Esophagus (tissue), 2 donors: ENCODE data around the gene VPS39. TPM values are rescaled to one million over a fixed set of nuclear protein-coding genes. Genes with fewer than 3 reads are reported as not detected.

Experiments
- H3K27ac ChIP-seq, 2 donors: one replicate each; pipeline ENCODE4 v1.5.1; 2013; ENCODE audit warnings: low read depth in 2 of 2, mild to moderate bottlenecking in 2 of 2, inconsistent platforms in 1 of 2, low read length in 1 of 2, moderate library complexity in 1 of 2
- H3K27me3 ChIP-seq, 2 donors: one replicate each; pipeline ENCODE4 v1.6.1; 2013; ENCODE audit warnings: low read length in 2 of 2, control low read depth in 1 of 2, mild to moderate bottlenecking in 1 of 2; ENCODE audit not compliant: insufficient read depth in 2 of 2, control insufficient read depth in 1 of 2
- H3K36me3 ChIP-seq, 2 donors: one replicate each; pipeline ENCODE4 v1.6.1; 2013; ENCODE audit warnings: low read length in 1 of 2; ENCODE audit not compliant: control insufficient read depth in 2 of 2, insufficient read depth in 2 of 2
- H3K4me1 ChIP-seq, 2 donors: one replicate each; pipeline ENCODE4 v1.6.1; 2013; ENCODE audit warnings: low read length in 1 of 2; ENCODE audit not compliant: control insufficient read depth in 2 of 2, insufficient read depth in 2 of 2
- H3K4me3 ChIP-seq, 2 donors: one replicate each; pipeline ENCODE4 v1.5.1; 2013; ENCODE audit warnings: low read length in 2 of 2, mild to moderate bottlenecking in 2 of 2, low read depth in 1 of 2, moderate library complexity in 1 of 2
- H3K9me3 ChIP-seq, 2 donors: one replicate each; pipeline ENCODE4 v1.6.1; 2013; ENCODE audit warnings: mild to moderate bottlenecking in 2 of 2, low read depth in 1 of 2, low read length in 1 of 2, moderate library complexity in 1 of 2; ENCODE audit not compliant: control insufficient read depth in 2 of 2, insufficient read depth in 1 of 2
- WGBS, 2 donors: extraction: QIAGEN DNeasy Blood & Tissue Kit; methylation state at CpG; one replicate each; pipeline ENCODE4 v1.1.7; 2013; 5-methylcytosine and 5-hydroxymethylcytosine counted together
- polyA plus RNA-seq, 2 donors: library from polyadenylated mRNA; stranded (reverse); fragments of 200-250 nt; gene quantifications; one replicate each; pipeline ENCODE4 v1.2.3, GENCODE V29; 2013
- donor health status: healthy with polysubstance abuse.
- donor health status: Bipolar disorder and iron deficiency.

The VPS39 gene
- polyA plus RNA-seq, 2 donors: 20.7 to 31.7 TPM

- Histone ChIP-seq H3K27ac (no peak overlapping the region), H3K27me3 (no peaks in the 10 kb centered on the region), H3K36me3 (no peaks in the 10 kb centered on the region), H3K4me3 (no peak overlapping the region), H3K9me3 (no peaks in the 10 kb centered on the region), H3K4me1 (peaks cover 0 to 6% of the 10 kb centered on the region in 2 donors)
- WGBS, 2 donors: 86 to 92% methylated on average over 4 of the region's 4 CpGs
These were observed 64.7 kb downstream of the VPS39 start for GRCh38 chr15:42143356-42143755.

- whole genome bisulfite sequencing, 2 donors: 86 to 87% methylated on average over 21 of the region's 21 CpGs
- no peak overlapping the region for H3K4me3 ChIP-seq
These were observed 66.1 kb downstream of the VPS39 start for GRCh38 chr15:42141795-42142667.

GRCh38 chr15:42141246-42141645 lies 66.9 kb downstream of the VPS39 start:
- H3K4me1 ChIP-seq: peaks cover 0 to 6% of the 10 kb centered on the region in 2 donors
- no peaks in the 10 kb centered on the region for H3K27me3 ChIP-seq
- no peak overlapping the region for H3K27ac ChIP-seq
- H3K36me3 ChIP-seq: no peaks in the 10 kb centered on the region
- H3K4me3 ChIP-seq: no peak overlapping the region
- WGBS, 2 donors: 90% methylated on average over 7 of the region's 7 CpGs
- no peaks in the 10 kb centered on the region for H3K9me3 ChIP-seq

More at GRCh38 chr15:42141795-42142667, 66.1 kb downstream of the VPS39 start:
- H3K27me3 ChIP-seq: no peaks in the 10 kb centered on the region
- H3K9me3 ChIP-seq: no peaks in the 10 kb centered on the region
- no peaks in the 10 kb centered on the region for H3K36me3 ChIP-seq
- H3K27ac ChIP-seq: no peak overlapping the region
- H3K4me1 ChIP-seq: peaks cover 0 to 6% of the 10 kb centered on the region in 2 donors

GRCh38 chr15:42140383-42141070 lies 67.6 kb downstream of the VPS39 start:
- WGBS, 2 donors: 82 to 85% methylated on average over 8 of the region's 8 CpGs
- Histone ChIP-seq H3K27me3 (no peaks in the 10 kb centered on the region), H3K4me1 (peaks cover 0 to 6% of the 10 kb centered on the region in 2 donors), H3K9me3 (no peaks in the 10 kb centered on the region), H3K36me3 (no peaks in the 10 kb centered on the region), H3K27ac (no peak overlapping the region), H3K4me3 (no peak overlapping the region)

GRCh38 chr15:42139596-42139995 lies 68.5 kb downstream of the VPS39 start:
- peaks cover 0 to 6% of the 10 kb centered on the region in 2 donors for H3K4me1 ChIP-seq
- 66 to 71% methylated on average over 6 of the region's 6 CpGs for whole genome bisulfite sequencing, 2 donors
- H3K27ac ChIP-seq: no peak overlapping the region
- H3K27me3 ChIP-seq: no peaks in the 10 kb centered on the region
- no peak overlapping the region for H3K4me3 ChIP-seq
- H3K9me3 ChIP-seq: no peaks in the 10 kb centered on the region
- no peaks in the 10 kb centered on the region for H3K36me3 ChIP-seq

- Histone ChIP-seq H3K9me3 (no peaks in the 10 kb centered on the region), H3K27ac (no peak overlapping the region), H3K4me1 (peaks cover 0 to 6% of the 10 kb centered on the region in 2 donors), H3K4me3 (no peak overlapping the region), H3K27me3 (no peaks in the 10 kb centered on the region), H3K36me3 (no peaks in the 10 kb centered on the region)
- 47 to 57% methylated on average over 3 of the region's 3 CpGs for WGBS, 2 donors
These were observed 69.1 kb downstream of the VPS39 start for GRCh38 chr15:42138968-42139386.

GRCh38 chr15:42138411-42138810 lies 69.7 kb downstream of the VPS39 start:
- Histone ChIP-seq H3K27me3 (no peaks in the 10 kb centered on the region), H3K4me1 (peaks cover 0 to 6% of the 10 kb centered on the region in 2 donors), H3K36me3 (no peaks in the 10 kb centered on the region), H3K9me3 (no peaks in the 10 kb centered on the region), H3K4me3 (no peak overlapping the region), H3K27ac (no peak overlapping the region)
- 85 to 88% methylated on average over 4 of the region's 4 CpGs for WGBS, 2 donors

GRCh38 chr15:42137461-42138261 lies 70.4 kb downstream of the VPS39 start:
- H3K9me3 ChIP-seq: no peaks in the 10 kb centered on the region
- H3K27ac ChIP-seq: no peak overlapping the region
- no peaks in the 10 kb centered on the region for H3K27me3 ChIP-seq
- H3K36me3 ChIP-seq: no peaks in the 10 kb centered on the region
- peaks cover 0 to 6% of the 10 kb centered on the region in 2 donors for H3K4me1 ChIP-seq
- WGBS, 2 donors: 47 to 48% methylated on average over 11 of the region's 11 CpGs
- H3K4me3 ChIP-seq: no peak overlapping the region

- Histone ChIP-seq H3K27ac (no peak overlapping the region), H3K4me3 (no peak overlapping the region), H3K27me3 (no peaks in the 10 kb centered on the region), H3K4me1 (peaks cover 0 to 9% of the 10 kb centered on the region in 2 donors), H3K9me3 (no peaks in the 10 kb centered on the region), H3K36me3 (no peaks in the 10 kb centered on the region)
- WGBS, 2 donors: 83 to 85% methylated on average over 11 of the region's 11 CpGs
These were observed 71.6 kb downstream of the VPS39 start for GRCh38 chr15:42136513-42136912.
